ENCODE data around the gene TBC1D17. TPM values are rescaled to one million over a fixed set of nuclear protein-coding genes. Genes with fewer than 3 reads are reported as not detected.
"Not testable (repeated sequence)": the region's sequence is repeated elsewhere in the genome, so short reads cannot be mapped to it uniquely, and the experiment has no call there.

Gene TBC1D17
- total RNA-seq, 1 donor from 2014 or later, result 44.6 TPM

- no peaks in the 10 kb centered on the region for H3K9me3 ChIP-seq
- no peak overlapping the region for H3K27ac ChIP-seq
- intact Hi-C loops (cut with DNase I), result no loop called here
- DNase-seq (ENCODE audit: low spot score in 2 of 2), result no peak
- H3K27me3 ChIP-seq, result no peaks in the 10 kb centered on the region
- H3K4me3 ChIP-seq, result no peak overlapping the region
- H3K4me1 ChIP-seq, result peaks cover 0 to 2% of the 10 kb centered on the region in 2 donors
- H3K36me3 ChIP-seq, result peaks cover 16 to 58% of the 10 kb centered on the region in 2 donors
- no peak for TF ChIP-seq CTCF (IDR thresholded peaks at IDR 0.05)
Measured at GRCh38 chr19:49921871-49922795, 44.6 kb downstream of the TBC1D17 start.

GRCh38 chr19:49923055-49924003 lies 45.8 kb downstream of the TBC1D17 start:
- H3K36me3 ChIP-seq, result peaks cover 15 to 52% of the 10 kb centered on the region in 2 donors
- H3K9me3 ChIP-seq, result no peaks in the 10 kb centered on the region
- peaks cover 3 to 13% of the 10 kb centered on the region in 2 donors for H3K4me1 ChIP-seq
- no peak overlapping the region for H3K4me3 ChIP-seq
- H3K27ac ChIP-seq, result no peak overlapping the region
- H3K27me3 ChIP-seq, result no peaks in the 10 kb centered on the region
- intact Hi-C loops (cut with DNase I), result no loop called here
- DNase-seq (ENCODE audit: low spot score in 2 of 2), result no peak
- no peak for TF ChIP-seq CTCF (IDR thresholded peaks at IDR 0.05)

DNA sequence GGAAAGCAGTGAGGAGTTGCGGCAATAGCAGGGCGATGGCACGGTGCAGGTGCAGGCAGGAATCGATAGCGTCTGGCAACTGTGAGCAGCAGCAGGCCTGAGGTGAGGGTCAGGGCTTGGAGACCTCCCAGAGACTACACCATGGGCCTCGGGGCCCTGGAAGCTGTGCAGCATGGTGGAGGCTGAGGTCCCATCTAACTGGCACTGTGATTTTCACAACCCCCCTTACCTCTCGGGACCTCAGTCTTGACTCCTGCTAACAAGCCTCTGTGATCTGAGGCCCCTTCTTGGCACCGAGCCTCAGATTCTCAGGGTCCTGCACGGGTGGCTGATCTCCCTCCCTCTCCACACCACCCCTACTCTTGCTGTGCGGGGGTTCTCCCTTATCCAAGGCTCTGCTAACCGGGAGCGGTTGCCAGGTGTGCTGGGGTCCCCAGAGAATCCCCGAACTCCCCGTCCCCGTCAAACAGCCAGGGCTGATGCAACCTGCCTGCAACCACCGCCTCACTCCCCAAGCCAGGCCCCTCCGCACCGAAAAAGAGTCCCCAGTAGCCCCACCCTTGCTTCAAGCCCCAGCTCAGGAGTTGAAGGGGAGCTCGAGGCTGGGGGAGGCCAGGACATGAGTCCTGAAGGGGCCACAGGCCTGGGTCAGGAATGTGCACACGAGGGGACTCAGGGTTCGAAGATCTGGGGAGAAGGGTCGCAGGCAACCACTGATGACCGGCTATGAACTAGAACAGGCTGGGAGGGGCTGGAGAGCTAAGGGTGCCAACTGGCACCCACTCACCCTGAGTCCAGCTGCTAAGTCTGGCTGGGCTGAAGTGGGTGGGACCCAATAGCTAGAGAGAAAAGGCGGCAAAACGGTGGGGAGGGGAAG lies 46.7 kb downstream of the TBC1D17 start:
- Histone ChIP-seq H3K27me3 (no peaks in the 10 kb centered on the region), H3K27ac (no peak overlapping the region), H3K36me3 (peaks cover 15 to 49% of the 10 kb centered on the region in 2 donors), H3K9me3 (no peaks in the 10 kb centered on the region), H3K4me1 (peaks cover 3 to 13% of the 10 kb centered on the region in 2 donors), H3K4me3 (no peak overlapping the region)
- no peak for DNase-seq (ENCODE audit: low spot score in 2 of 2)
- no peak for TF ChIP-seq CTCF (IDR thresholded peaks at IDR 0.05)
- intact Hi-C loops (cut with DNase I), result no loop called here

- H3K9me3 ChIP-seq; H3K27me3 ChIP-seq; H3K27ac ChIP-seq; intact Hi-C loops (cut with DNase I); H3K4me3 ChIP-seq; DNase-seq (ENCODE audit: low spot score in 2 of 2): not testable (repeated sequence)
- H3K36me3 ChIP-seq, result peaks cover 15 to 49% of the 10 kb centered on the region in 2 donors
- peaks cover 3 to 13% of the 10 kb centered on the region in 2 donors for H3K4me1 ChIP-seq
Measured at GRCh38 chr19:49924881-49925210, 47.3 kb downstream of the TBC1D17 start.

DNA sequence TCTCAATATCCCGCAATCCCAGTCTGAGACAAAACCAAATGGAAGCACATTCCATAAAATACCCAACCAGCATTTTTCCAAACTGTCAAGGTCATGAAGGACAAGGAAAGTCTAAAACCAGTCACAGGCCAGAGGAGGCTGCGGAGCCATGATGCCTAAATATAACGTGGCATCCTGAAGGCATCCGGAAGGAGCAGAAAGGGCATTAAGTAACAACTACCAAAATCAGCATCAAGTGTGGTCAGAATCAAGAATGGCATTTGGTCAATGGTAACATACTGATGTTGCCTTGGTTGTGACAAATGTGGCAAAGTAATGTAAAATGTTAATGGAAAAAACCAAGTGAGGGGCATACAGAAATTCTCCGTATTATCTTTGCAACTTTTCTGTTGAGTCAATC lies 48.0 kb downstream of the TBC1D17 start:
- H3K36me3 ChIP-seq, result peaks cover 15 to 49% of the 10 kb centered on the region in 2 donors
- H3K27ac ChIP-seq, result no peak overlapping the region
- intact Hi-C loops (cut with DNase I), result no loop called here

More for the DNA sequence above, 48.0 kb downstream of the TBC1D17 start:
- TF ChIP-seq CTCF (IDR thresholded peaks at IDR 0.05), result no peak
- Histone ChIP-seq H3K4me3 (no peak overlapping the region), H3K4me1 (peaks cover 3 to 13% of the 10 kb centered on the region in 2 donors), H3K9me3 (no peaks in the 10 kb centered on the region), H3K27me3 (no peaks in the 10 kb centered on the region)
- DNase-seq (ENCODE audit: low spot score in 2 of 2), result no peak

Data from ascending aorta (tissue), 2 donors.